DMS79 treated with DMSO at 0.1 percent for 48 hours (cell line): ENCODE results near the gene SETD9.

Source experiments
- DNase-seq: peaks from one replicate; lab custom pipeline; 2025; lab: John Stamatoyannopoulos, UW

The SETD9 gene

GRCh38 chr5:56934325-56934724 lies 24.9 kb downstream of the SETD9 start:
- no peak for DNase-seq

GRCh38 chr5:56938858-56939257 lies 29.5 kb downstream of the SETD9 start:
- DNase-seq: no peak

- no peak for DNase-seq
Observed at GRCh38 chr5:56941981-56942380, 32.6 kb downstream of the SETD9 start.

- DNase-seq: no peak
Observed at GRCh38 chr5:56947052-56947451, 37.7 kb downstream of the SETD9 start.

GRCh38 chr5:56950626-56951125 lies 41.3 kb downstream of the SETD9 start:
- DNase-seq: peak; percentile 15

- DNase-seq: no peak
Observed at GRCh38 chr5:56951126-56951945, 41.9 kb downstream of the SETD9 start.

- peak; percentile 16 for DNase-seq
Observed at GRCh38 chr5:56951946-56952691, 42.7 kb downstream of the SETD9 start, which contains the start of gene MIER3. Gene MIER3 (minus strand): TSS chr5:56952123. CDS start chr5:56952102, 21 bp downstream.

GRCh38 chr5:56954262-56954661 lies 44.9 kb downstream of the SETD9 start:
- no peak for DNase-seq

- DNase-seq: no peak
Observed at GRCh38 chr5:56958595-56958994, 49.2 kb downstream of the SETD9 start.

GRCh38 chr5:56959326-56959725 lies 49.9 kb downstream of the SETD9 start:
- no peak for DNase-seq

GRCh38 chr5:56961746-56962145 lies 52.4 kb downstream of the SETD9 start:
- no peak for DNase-seq

- no peak for DNase-seq
Observed at GRCh38 chr5:56962286-56962685, 52.9 kb downstream of the SETD9 start.

- DNase-seq: no peak
Observed at GRCh38 chr5:56963246-56963645, 53.9 kb downstream of the SETD9 start.

- no peak for DNase-seq
Observed at GRCh38 chr5:56964173-56964572, 54.8 kb downstream of the SETD9 start.
